ENCODE results near the gene KANK4.
"Not testable (repeated sequence)": the region's sequence is repeated elsewhere in the genome, so short reads cannot be mapped to it uniquely, and the experiment has no call there.

KANK4 gene

GRCh38 chr1:62269851-62270495, 49.3 kb downstream of the KANK4 start:
- no peak for DNase-seq

- no peak for DNase-seq
Observed at GRCh38 chr1:62269439-62269838, 49.8 kb downstream of the KANK4 start.

- DNase-seq = no peak
Observed at GRCh38 chr1:62268315-62268714, 50.9 kb downstream of the KANK4 start.

DNA sequence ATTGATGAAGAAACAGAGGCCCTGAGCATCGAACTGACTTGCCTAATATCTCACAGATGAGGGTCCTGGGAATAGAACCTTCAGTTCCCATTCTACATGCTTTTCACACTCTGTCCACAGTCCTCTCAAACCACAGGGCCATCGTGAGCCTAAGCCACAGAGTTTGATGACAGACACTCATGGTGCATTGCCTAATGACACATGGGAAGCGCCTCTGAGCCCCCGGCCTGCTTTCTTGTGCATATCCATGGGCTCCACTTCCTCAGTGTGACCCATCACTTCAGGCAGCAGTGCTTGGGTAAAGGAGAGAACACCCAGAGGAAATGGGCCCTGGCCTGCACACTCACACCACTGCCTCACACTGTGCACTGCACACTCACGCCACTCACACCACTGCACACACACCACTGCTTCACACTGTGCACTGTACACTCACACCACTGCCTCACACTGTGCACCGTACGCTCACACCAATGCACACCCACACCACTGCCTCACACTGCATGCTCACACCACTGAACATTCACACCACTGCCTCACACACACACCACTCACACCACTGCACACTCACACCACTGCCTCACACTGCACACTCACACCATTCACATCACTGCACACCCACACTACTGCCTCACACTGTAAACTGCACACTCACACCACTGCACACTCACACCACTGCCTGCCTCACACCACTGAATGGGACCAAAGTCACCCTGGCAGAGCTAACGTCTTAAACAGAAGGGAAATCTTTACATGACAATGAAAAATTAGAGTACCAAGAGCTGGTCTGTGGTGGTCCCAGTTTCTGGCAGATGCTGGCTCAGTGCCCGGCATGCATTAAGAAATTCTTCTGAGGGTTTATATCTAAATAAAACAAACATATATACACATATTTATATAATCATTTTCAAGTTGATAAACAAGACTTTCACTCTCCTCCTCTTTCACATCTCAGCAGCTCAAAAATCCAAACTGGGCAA, 53.0 kb downstream of the KANK4 start:
- DNase-seq = no peak

DNA sequence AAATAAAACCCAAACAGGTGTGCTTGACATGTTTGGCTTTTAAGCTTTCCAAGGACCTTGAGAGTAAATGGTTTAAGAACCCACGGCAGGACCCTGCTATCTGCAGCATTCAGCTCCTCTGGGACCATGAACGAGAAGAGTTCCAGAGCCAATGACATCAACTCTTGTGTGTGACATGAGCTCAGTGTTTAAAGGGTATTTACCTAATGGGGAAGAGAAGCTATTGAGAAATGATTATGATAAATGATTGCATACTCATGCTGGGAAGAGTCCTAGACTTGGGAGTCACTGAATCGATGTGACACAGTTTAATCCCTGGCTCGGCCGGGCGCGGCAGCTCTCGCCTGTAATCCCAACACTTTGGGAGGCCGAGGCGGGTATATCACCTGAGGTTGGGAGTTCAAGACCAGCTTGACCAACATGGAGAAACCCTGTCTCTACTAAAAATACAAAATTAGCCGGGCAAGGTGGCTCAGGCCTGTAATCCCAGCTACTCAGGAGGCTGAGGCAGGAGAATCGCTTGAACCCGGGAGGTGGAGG, 55.4 kb downstream of the KANK4 start:
- DNase-seq = no peak

- DNase-seq = no peak
Observed at GRCh38 chr1:62263006-62263813, 56.0 kb downstream of the KANK4 start.

- no peak for DNase-seq
Observed at GRCh38 chr1:62260688-62261087, 58.5 kb downstream of the KANK4 start.

- no peak for DNase-seq
Observed at GRCh38 chr1:62259551-62259950, 59.7 kb downstream of the KANK4 start.

DNA sequence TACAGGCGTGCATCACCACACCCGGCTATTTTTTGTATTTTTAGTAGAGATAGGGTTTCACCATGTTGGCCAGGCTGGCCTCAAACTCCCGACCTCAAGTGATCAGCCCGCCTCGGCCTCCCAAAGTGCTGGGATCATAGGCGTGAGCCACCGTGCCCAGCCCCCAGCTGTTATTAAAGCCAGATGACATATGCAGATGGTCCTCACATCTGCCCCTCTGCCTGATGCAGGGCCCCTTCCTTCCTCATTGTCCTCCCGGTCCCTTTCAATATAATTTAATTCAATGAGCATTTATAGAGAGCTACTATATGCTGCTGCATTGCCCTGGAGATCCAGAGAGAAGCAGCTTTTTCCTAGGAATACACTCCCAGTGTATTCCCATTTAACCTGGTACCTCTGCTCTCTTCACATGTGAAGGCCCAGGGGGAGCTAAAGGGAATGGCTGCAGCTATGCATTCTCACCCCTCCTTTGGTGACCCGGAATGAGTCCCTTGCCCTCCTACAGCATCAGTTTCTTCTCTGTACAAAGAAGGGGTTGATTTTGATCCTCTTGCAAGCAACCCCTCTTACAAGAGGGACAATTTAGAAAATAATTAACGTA, 69.0 kb downstream of the KANK4 start:
- no peak for DNase-seq

- no peak for DNase-seq
Observed at GRCh38 chr1:62247391-62248168, 71.7 kb downstream of the KANK4 start.

DNA sequence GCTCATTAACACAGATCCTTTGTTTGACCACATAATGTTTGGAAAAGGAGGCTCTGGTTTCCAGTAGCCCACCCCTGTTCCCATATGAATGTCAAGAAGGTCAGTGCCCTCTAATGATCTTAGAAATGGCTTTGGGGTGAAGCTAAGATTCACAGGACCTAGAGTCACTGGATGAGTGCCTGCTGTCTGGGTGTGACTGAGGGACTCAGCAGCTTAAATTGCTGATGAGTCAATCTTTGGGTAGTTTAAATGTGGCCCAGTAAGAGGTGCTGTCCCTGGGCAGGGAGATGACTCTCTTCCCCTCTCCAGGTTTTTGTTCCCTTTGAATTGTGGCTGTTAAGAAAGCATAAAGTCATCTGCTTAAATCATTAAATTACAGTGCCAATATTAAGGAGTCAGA, 74.0 kb downstream of the KANK4 start:
- no peak for DNase-seq

GRCh38 chr1:62244380-62244779, 74.9 kb downstream of the KANK4 start:
- DNase-seq = not testable (repeated sequence)

GRCh38 chr1:62241371-62242131, 77.7 kb downstream of the KANK4 start:
- no peak for DNase-seq

DNA sequence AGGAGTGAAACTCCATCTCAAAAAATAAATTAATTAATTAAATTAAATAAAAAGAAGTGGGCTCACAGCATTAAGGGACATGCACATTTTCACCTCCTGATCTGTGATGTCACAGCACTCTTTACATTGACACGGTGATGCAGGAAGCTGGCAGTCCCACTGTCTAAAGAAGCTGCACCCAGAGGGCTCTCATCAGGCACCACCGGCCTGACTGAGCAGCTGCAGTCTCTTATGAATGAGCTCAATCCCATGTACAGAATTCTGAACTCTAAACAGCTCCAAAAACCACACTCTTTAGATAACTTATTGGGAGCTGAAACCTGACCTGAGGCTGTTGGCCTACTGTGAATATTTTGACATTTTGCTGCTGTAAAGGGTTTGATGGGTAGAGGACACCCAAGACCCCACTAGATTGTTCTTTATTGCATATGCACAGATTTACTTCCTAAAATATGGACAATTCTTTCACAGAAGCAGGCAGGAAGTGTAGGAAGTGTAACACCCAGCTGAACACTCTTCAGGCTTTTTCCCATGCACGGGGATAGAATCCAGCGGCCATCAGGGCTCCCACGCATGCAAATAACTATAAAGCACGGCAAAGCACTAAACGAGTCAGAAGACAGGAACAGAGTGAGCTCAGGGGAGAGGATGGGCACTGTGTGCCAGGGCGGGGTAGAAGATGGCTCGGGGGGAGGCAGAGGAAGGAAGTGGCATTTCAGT, 78.4 kb downstream of the KANK4 start:
- no peak for DNase-seq

DNA sequence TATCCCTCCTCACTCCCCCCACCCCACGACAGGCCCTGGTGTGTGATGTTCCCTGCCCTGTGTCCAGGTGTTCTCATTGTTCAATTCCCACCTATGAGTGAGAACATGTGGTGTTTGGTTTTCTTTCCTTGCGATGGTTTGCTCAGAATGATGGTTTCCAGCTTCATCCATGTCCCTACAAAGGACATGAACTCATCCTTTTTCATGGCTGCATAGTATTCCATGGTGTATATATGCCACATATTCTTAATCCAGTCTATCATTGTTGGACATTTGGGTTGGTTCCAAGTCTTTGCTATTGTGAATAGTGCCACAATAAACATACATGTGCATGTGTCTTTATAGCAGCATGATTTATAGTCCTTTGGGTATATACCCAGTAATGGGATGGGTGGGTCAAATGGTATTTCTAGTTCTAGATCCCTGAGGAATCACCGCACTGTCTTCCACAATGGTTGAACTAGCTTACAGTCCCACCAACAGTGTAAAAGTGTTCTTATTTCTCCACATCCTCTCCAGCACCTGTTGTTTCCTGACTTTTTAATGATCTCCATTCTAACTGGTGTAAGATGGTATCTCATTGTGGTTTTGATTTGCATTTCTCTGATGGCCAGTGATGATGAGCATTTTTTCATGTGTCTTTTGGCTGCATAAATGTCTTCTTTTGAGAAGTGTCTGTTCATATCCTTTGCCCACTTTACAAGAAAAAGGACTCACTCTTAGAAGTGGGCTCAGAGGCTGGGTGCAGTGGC, 79.4 kb downstream of the KANK4 start:
- not testable (repeated sequence) for DNase-seq

- DNase-seq = no peak
Observed at GRCh38 chr1:62238507-62238906, 80.7 kb downstream of the KANK4 start.

DNA sequence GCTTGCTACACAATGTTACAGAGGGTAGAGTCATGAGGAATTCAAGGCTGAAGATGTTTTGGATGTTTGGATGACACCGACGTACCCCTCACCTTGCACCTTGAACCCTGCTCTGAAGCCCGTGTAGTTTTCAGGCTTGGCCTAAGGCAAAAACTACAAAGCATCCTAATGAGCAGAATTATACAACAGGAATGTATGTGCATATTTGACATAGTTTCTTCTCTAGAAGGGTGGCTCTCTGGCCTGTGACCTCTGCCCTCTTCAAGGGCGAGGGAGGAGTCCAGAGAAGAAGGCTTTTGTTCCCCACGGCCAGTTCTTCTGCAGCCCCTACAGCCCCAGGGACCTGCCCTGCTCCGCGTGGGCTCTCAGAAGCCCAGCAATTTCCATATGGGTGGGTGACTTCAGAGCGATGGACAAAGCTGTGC, 81.3 kb downstream of the KANK4 start:
- no peak for DNase-seq

DNA sequence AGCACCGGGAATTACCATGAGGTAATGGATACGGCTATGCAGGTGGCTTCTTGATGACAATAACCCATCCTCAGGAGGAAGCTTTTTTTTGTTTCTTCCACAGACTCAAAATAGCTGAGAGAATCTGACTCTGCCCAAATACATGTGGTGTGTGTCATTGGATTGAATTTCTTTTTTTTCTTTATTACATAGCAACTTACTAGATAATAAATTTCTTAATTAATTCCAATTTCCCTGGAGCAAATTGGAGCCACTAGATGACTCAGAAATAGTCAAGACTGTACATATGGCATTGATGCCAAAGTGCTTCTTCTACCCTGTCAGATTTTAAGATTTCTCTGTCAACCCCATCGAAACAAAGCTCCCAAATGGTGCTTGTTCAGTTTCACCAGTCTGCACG, 81.9 kb downstream of the KANK4 start:
- no peak for DNase-seq

- DNase-seq = no peak
Observed at GRCh38 chr1:62235576-62235975, 83.7 kb downstream of the KANK4 start.
